ENCODE results near the gene C1QTNF12.
"Not testable (repeated sequence)": the region's sequence is repeated elsewhere in the genome, so short reads cannot be mapped to it uniquely, and the experiment has no call there.

C1QTNF12 gene

DNA sequence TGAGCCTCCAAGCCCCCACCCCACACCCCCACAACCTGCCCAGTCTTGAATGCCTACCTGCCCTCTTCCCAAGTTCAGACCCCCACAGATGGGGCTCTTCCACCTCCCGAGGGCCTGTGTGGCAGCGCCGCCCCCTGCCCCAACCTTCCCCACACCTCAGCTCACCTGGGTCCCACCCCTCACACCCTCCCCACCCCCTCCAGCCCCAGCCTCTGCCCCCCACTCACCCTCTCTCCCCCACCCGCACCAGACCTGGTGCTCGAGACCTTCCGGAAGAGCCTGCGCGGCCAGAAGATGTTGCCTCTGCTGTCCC, 49.4 kb downstream of the C1QTNF12 start:
- DNase-seq = no peak

DNA sequence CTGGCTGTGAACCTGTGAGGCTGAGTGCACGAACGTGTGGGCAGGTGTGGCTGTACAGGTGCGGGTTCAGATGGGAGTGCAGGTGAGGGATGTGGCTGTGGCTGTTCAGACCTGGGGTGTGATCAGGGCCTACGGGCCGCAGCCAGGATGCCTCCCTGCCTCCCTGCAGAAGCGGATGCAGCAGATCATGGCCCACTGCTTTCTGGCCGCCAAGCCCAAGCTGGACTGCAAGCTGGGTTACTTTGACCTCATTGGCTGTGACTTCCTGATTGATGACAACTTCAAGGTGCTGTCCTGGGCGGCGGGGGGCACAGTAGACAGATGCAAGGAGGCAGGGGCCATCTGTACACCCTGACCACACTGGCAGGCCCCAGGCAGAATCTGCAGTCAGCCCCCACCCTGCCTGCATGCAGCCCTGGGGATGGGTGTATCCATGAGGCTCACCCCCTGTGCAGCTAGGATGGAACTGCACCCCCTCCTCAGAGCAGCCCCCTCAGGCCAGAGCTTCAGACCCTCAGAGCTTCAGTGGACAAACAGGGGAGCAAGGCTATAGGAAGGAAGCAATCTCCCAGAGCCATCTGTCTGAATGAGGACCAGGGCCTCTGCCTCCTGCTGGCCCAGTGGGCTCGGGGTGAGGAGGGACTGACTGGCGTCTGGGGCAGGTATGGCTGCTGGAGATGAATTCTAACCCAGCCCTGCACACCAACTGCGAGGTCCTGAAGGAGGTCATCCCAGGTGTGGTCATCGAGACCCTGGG, 49.9 kb downstream of the C1QTNF12 start:
- peak; percentile 41 for DNase-seq

- DNase-seq = not testable (repeated sequence)
These were observed 50.8 kb downstream of the C1QTNF12 start for GRCh38 chr1:1195726-1196125.

- DNase-seq = no peak
These were observed 51.8 kb downstream of the C1QTNF12 start for GRCh38 chr1:1194723-1195122.
